WTC11 (cell line): ENCODE results near the gene EIF4B. TPM values are rescaled to one million over a fixed set of nuclear protein-coding genes. Genes with fewer than 3 reads are reported as not detected.
A peak's percentile ranks its signal among the peaks of the same experiment; 100 is the strongest.

ENCODE experiments used
- ATF2 ChIP-seq: sonication (generic); formaldehyde crosslinking; IDR thresholded peaks from 2 replicates; pipeline ENCODE4 v1.8.1; 2022; ENCODE audit warnings: low read depth, missing genetic modification reagents, borderline replicate concordance
- CREM ChIP-seq: sonication (generic); formaldehyde crosslinking; IDR thresholded peaks from 2 replicates; pipeline ENCODE4 v1.8.1; 2022; ENCODE audit warnings: mild to moderate bottlenecking, missing genetic modification reagents, moderate library complexity
- CTCF ChIP-seq: fragments of 200-600 bp; IDR thresholded peaks from 2 replicates; pipeline ENCODE4 v1.8.0; 2022; ENCODE audit warnings: antibody characterized with exemption
- EMX1 ChIP-seq: fragments of 250-450 bp; sonication (Bioruptor Pico); IDR thresholded peaks from 2 replicates; pipeline ENCODE4 v1.8.0; 2021; ENCODE audit warnings: mild to moderate bottlenecking
- ESRRA ChIP-seq: sonication (generic); formaldehyde crosslinking; IDR thresholded peaks from 2 replicates; pipeline ENCODE4 v1.8.1; 2022; ENCODE audit warnings: mild to moderate bottlenecking, missing genetic modification reagents, borderline replicate concordance
- FOXP1 ChIP-seq: sonication (generic); formaldehyde crosslinking; IDR thresholded peaks from 2 replicates; pipeline ENCODE4 v1.8.0; 2022; ENCODE audit warnings: missing genetic modification reagents, mild to moderate bottlenecking, moderate library complexity, borderline replicate concordance
- FOXP4 ChIP-seq: sonication (generic); formaldehyde crosslinking; IDR thresholded peaks from 2 replicates; pipeline ENCODE4 v1.8.0; 2022; ENCODE audit warnings: mild to moderate bottlenecking, missing genetic modification reagents
- GRHL2 ChIP-seq: fragments of 250-450 bp; sonication (Bioruptor Pico); IDR thresholded peaks from 2 replicates; pipeline ENCODE4 v1.8.0; 2022; ENCODE audit warnings: mild to moderate bottlenecking, moderate library complexity; ENCODE audit not compliant: insufficient replicate concordance, severe bottlenecking
- GTF2I ChIP-seq: fragments of 250-450 bp; sonication (Bioruptor Pico); conservative IDR thresholded peaks from 2 replicates; pipeline ENCODE4 v1.4.0; 2021; ENCODE audit warnings: mild to moderate bottlenecking
- JAZF1 ChIP-seq: fragments of 250-450 bp; sonication (Bioruptor Pico); IDR thresholded peaks from 2 replicates; pipeline ENCODE4 v1.9.0; 2021; ENCODE audit warnings: moderate library complexity, mild to moderate bottlenecking, inconsistent platforms
- KAT7 ChIP-seq: sonication (generic); formaldehyde crosslinking; IDR thresholded peaks from 2 replicates; pipeline ENCODE4 v1.8.1; 2023; ENCODE audit warnings: missing genetic modification reagents, mild to moderate bottlenecking, borderline replicate concordance
- MXD4 ChIP-seq: fragments of 250-450 bp; sonication (Bioruptor Pico); IDR thresholded peaks from 2 replicates; pipeline ENCODE4 v1.8.0; 2021; ENCODE audit warnings: mild to moderate bottlenecking, moderate library complexity, borderline replicate concordance
- NR1H2 ChIP-seq: sonication (generic); formaldehyde crosslinking; IDR thresholded peaks from 2 replicates; pipeline ENCODE4 v1.9.0; 2021; ENCODE audit warnings: mild to moderate bottlenecking, moderate library complexity, missing genetic modification reagents
- RELA ChIP-seq: sonication (generic); formaldehyde crosslinking; IDR thresholded peaks from 2 replicates; pipeline ENCODE4 v1.8.1; 2022; ENCODE audit warnings: missing genetic modification reagents, mild to moderate bottlenecking, borderline replicate concordance
- TEAD4 ChIP-seq: sonication (generic); formaldehyde crosslinking; IDR thresholded peaks from 2 replicates; pipeline ENCODE4 v1.8.0; 2022; ENCODE audit warnings: mild to moderate bottlenecking, missing genetic modification reagents
- USF1 ChIP-seq: sonication (generic); formaldehyde crosslinking; IDR thresholded peaks from 2 replicates; pipeline ENCODE4 v1.8.0; 2022; ENCODE audit warnings: mild to moderate bottlenecking, missing genetic modification reagents
- USF2 ChIP-seq: sonication (generic); formaldehyde crosslinking; IDR thresholded peaks from 2 replicates; pipeline ENCODE4 v1.8.1; 2023; ENCODE audit warnings: mild to moderate bottlenecking, missing genetic modification reagents, moderate library complexity
- ZMAT4 ChIP-seq: fragments of 250-450 bp; sonication (Bioruptor Pico); IDR thresholded peaks from 2 replicates; pipeline ENCODE4 v1.9.0; 2021; ENCODE audit warnings: mild to moderate bottlenecking
- ZNF232 ChIP-seq: sonication (generic); formaldehyde crosslinking; IDR thresholded peaks from 2 replicates; pipeline ENCODE4 v1.8.0; 2022; ENCODE audit warnings: mild to moderate bottlenecking, missing genetic modification reagents
- ZNF281 ChIP-seq: sonication (generic); formaldehyde crosslinking; IDR thresholded peaks from 2 replicates; pipeline ENCODE4 v1.8.0; 2023; ENCODE audit warnings: mild to moderate bottlenecking, missing genetic modification reagents
- ZNF423 ChIP-seq: fragments of 250-450 bp; sonication (Bioruptor Pico); IDR thresholded peaks from 2 replicates; pipeline ENCODE4 v2.1.2; 2022; ENCODE audit warnings: mild to moderate bottlenecking, moderate library complexity
- ZNF512 ChIP-seq: sonication (generic); formaldehyde crosslinking; IDR thresholded peaks from 2 replicates; pipeline ENCODE4 v1.8.1; 2022; ENCODE audit warnings: missing genetic modification reagents, borderline replicate concordance
- ZNF671 ChIP-seq: fragments of 250-450 bp; sonication (Bioruptor Pico); IDR thresholded peaks from 2 replicates; pipeline ENCODE4 v1.8.0; 2021; ENCODE audit warnings: mild to moderate bottlenecking
- total RNA-seq: library from RNA; stranded (reverse); gene quantifications from 3 replicates; pipeline ENCODE4 v1.2.3, GENCODE V29; 2021

EIF4B gene
- total RNA-seq, 1 experiment from 2014 or later: 730 TPM

- TF ChIP-seq USF2 (peak; percentile 56), ZNF423 (CRISPR knock-in tag) (no peak), GRHL2 (CRISPR knock-in tag) (no peak), CTCF (no peak), JAZF1 (CRISPR knock-in tag) (no peak), EMX1 (no peak), TEAD4 (no peak), ZNF671 (CRISPR knock-in tag) (no peak), NR1H2 (CRISPR knock-in tag) (no peak), FOXP1 (CRISPR knock-in tag) (no peak), GTF2I (no peak), CREM (CRISPR knock-in tag) (0 out of 2 replicates have a peak, but pooled peaks have one; percentile 33), KAT7 (CRISPR knock-in tag) (no peak), ATF2 (CRISPR knock-in tag) (no peak), ZNF512 (CRISPR knock-in tag) (no peak), USF1 (CRISPR knock-in tag) (no peak), ESRRA (CRISPR knock-in tag) (no peak), FOXP4 (no peak), ZNF281 (CRISPR knock-in tag) (no peak; the same call in 1 of the 2 replicates), ZMAT4 (CRISPR knock-in tag) (no peak), MXD4 (CRISPR knock-in tag) (no peak), ZNF232 (CRISPR knock-in tag) (no peak), RELA (CRISPR knock-in tag) (no peak)
Observed at GRCh38 chr12:53054112-53054878, 48.0 kb downstream of the EIF4B start (continued).
